Tongue (tissue), 2 donors: Measurements from ENCODE around the gene CALY. TPM values are rescaled to one million over a fixed set of nuclear protein-coding genes. Genes with fewer than 3 reads are reported as not detected.

Experiments used
- small RNA-seq: library from RNA; depleted of rRNA; stranded (forward); fragments of <200 nt; gene quantifications from one replicate; pipeline ENCODE3, GENCODE V24; 2014; ENCODE audit warnings: low replicate concordance
- total RNA-seq: library from RNA; depleted of rRNA; stranded (reverse); fragments of >200 nt; gene quantifications from one replicate; pipeline ENCODE4 v1.2.3, GENCODE V29; 2014

Gene CALY
- total RNA-seq, 1 donor from 2014 or later: not detected

Small RNAs within 50 kb of the gene (small RNA-seq; reads per million reads assigned to genes)
- gene AL360181.4: not detected
- not detected for gene BANF1P2
- not detected for gene MIR3944

Other genes with a start within 250 kb of the CALY start
- gene ADGRA1, start 249.0 kb downstream of the CALY start, total RNA-seq: 3.3 TPM
- gene KNDC1, start 176.7 kb downstream of the CALY start, total RNA-seq: 1.7 TPM
- not detected for gene UTF1, start 106.7 kb downstream of the CALY start, total RNA-seq
- not detected for gene VENTX, start 99.0 kb downstream of the CALY start, total RNA-seq
- 6.7 TPM for gene ADAM8, start 60.0 kb downstream of the CALY start, total RNA-seq
- 47.7 TPM for gene TUBGCP2, start 28.0 kb downstream of the CALY start, total RNA-seq
- 27.6 TPM for gene ZNF511, start 28.0 kb downstream of the CALY start, total RNA-seq
- not detected for gene PRAP1, start 10.5 kb upstream of the CALY start, total RNA-seq
- gene FUOM, start 21.1 kb upstream of the CALY start, total RNA-seq: 8.4 TPM
- 74.7 TPM for gene ECHS1, start 36.5 kb upstream of the CALY start, total RNA-seq
- gene PAOX, start 42.4 kb upstream of the CALY start, total RNA-seq: 8.0 TPM
- 23.4 TPM for gene MTG1, start 57.3 kb upstream of the CALY start, total RNA-seq
- gene SPRN, start 87.7 kb upstream of the CALY start, total RNA-seq: 0.82 TPM
- 3.1 TPM for gene SCART1, start 117.0 kb upstream of the CALY start, total RNA-seq
- gene CYP2E1, start 190.5 kb upstream of the CALY start, total RNA-seq: 0.31 TPM
- not detected for gene SYCE1, start 228.7 kb upstream of the CALY start, total RNA-seq